Measurements from ENCODE around the gene ACTBL2.
"Not testable (repeated sequence)": the region's sequence is repeated elsewhere in the genome, so short reads cannot be mapped to it uniquely, and the experiment has no call there.

Gene ACTBL2

GRCh38 chr5:57482671-57483106 lies at the start of gene ACTBL2:
Gene ACTBL2 (minus strand): TSS chr5:57482811. CDS start chr5:57482707, 104 bp downstream.
- no peak for DNase-seq

- no peak for DNase-seq
Measured at GRCh38 chr5:57531333-57531732, 48.7 kb upstream of the ACTBL2 start.

GRCh38 chr5:57529864-57530263 lies 47.3 kb upstream of the ACTBL2 start:
- DNase-seq, result no peak

GRCh38 chr5:57527870-57528269 lies 45.3 kb upstream of the ACTBL2 start:
- DNase-seq, result no peak

GRCh38 chr5:57524348-57525060 lies 41.9 kb upstream of the ACTBL2 start:
- DNase-seq, result no peak

- not testable (repeated sequence) for DNase-seq
Measured at GRCh38 chr5:57522477-57522876, 39.9 kb upstream of the ACTBL2 start.

GRCh38 chr5:57518415-57518814 lies 35.8 kb upstream of the ACTBL2 start:
- not testable (repeated sequence) for DNase-seq

- DNase-seq, result no peak
Measured at GRCh38 chr5:57517250-57517649, 34.6 kb upstream of the ACTBL2 start.

- no peak for DNase-seq
Measured at GRCh38 chr5:57513785-57514184, 31.2 kb upstream of the ACTBL2 start.

- DNase-seq, result no peak
Measured at GRCh38 chr5:57511321-57511720, 28.7 kb upstream of the ACTBL2 start.

- no peak for DNase-seq
Measured at GRCh38 chr5:57509501-57510260, 27.1 kb upstream of the ACTBL2 start.

- no peak for DNase-seq
Measured at GRCh38 chr5:57508211-57508610, 25.6 kb upstream of the ACTBL2 start.

- no peak for DNase-seq
Measured at GRCh38 chr5:57505272-57506200, 22.9 kb upstream of the ACTBL2 start.

- DNase-seq, result no peak
Measured at GRCh38 chr5:57504357-57504756, 21.7 kb upstream of the ACTBL2 start.

- DNase-seq, result no peak
Measured at GRCh38 chr5:57503433-57503832, 20.8 kb upstream of the ACTBL2 start.

GRCh38 chr5:57501414-57502201 lies 19.0 kb upstream of the ACTBL2 start:
- DNase-seq, result no peak

- DNase-seq, result peak in 2 of 6 experiments; percentile 34
Measured at GRCh38 chr5:57499262-57500050, 16.8 kb upstream of the ACTBL2 start.

GRCh38 chr5:57497733-57498132 lies 15.1 kb upstream of the ACTBL2 start:
- DNase-seq, result no peak

GRCh38 chr5:57495285-57496086 lies 12.9 kb upstream of the ACTBL2 start:
- peak in 3 of 6 experiments; percentile 11 to 31 (median 15) for DNase-seq

Data from stimulated activated naive CD4-positive, alpha-beta T cell (primary cell).